Skeletal muscle tissue (tissue), 4 donors: Measurements from ENCODE around the gene IL16. TPM values are rescaled to one million over a fixed set of nuclear protein-coding genes. Genes with fewer than 3 reads are reported as not detected.

Experiments used
- H3K27ac ChIP-seq: one replicate; pipeline ENCODE4 v1.7.0; 2013; ENCODE audit warnings: mild to moderate bottlenecking, low read depth, low read length, inconsistent platforms
- H3K27me3 ChIP-seq, 3 donors: one replicate each; pipeline ENCODE4 v1.7.0; 2013; ENCODE audit warnings: low read length in 3 of 3; ENCODE audit not compliant: control insufficient read depth in 3 of 3, insufficient read depth in 3 of 3
- H3K36me3 ChIP-seq, 3 donors: one replicate each; pipeline ENCODE4 v1.7.0; 2013; ENCODE audit warnings: low read length in 3 of 3; ENCODE audit not compliant: control insufficient read depth in 3 of 3, insufficient read depth in 3 of 3
- H3K4me1 ChIP-seq, 3 donors: one replicate each; pipeline ENCODE4 v1.7.0; 2013; ENCODE audit warnings: low read length in 3 of 3, mild to moderate bottlenecking in 3 of 3; ENCODE audit not compliant: control insufficient read depth in 3 of 3, insufficient read depth in 3 of 3
- H3K4me3 ChIP-seq, 3 donors: one replicate each; pipeline ENCODE4 v1.7.0; 2013; ENCODE audit warnings: low read length in 3 of 3
- H3K9ac ChIP-seq, 3 donors: one replicate each; pipeline ENCODE4 v1.7.0; 2013; ENCODE audit warnings: low read length in 3 of 3, mild to moderate bottlenecking in 3 of 3, moderate library complexity in 2 of 3, low read depth in 1 of 3
- H3K9me3 ChIP-seq, 3 donors: one replicate each; pipeline ENCODE4 v1.7.0; 2013; ENCODE audit warnings: low read length in 3 of 3; ENCODE audit not compliant: control insufficient read depth in 3 of 3
- total RNA-seq: library from RNA; depleted of rRNA; stranded (reverse); fragments of >200 nt; gene quantifications from one replicate; pipeline ENCODE4 v1.2.3, GENCODE V29; 2014
- donor health status: Osteomylitis.

IL16 gene
- total RNA-seq, 1 donor from 2014 or later: 4.7 TPM

- H3K4me3 ChIP-seq: peak overlapping the region in 2 of 3 donors; percentile 28 to 67
- H3K27me3 ChIP-seq: peaks cover 0 to 17% (median 11%) of the 10 kb centered on the region in 3 donors
- H3K36me3 ChIP-seq: no peaks in the 10 kb centered on the region
- H3K27ac ChIP-seq: no peak overlapping the region
- no peak overlapping the region for H3K9ac ChIP-seq
- peaks cover 3 to 9% (median 3%) of the 10 kb centered on the region in 3 donors for H3K4me1 ChIP-seq
- no peaks in the 10 kb centered on the region for H3K9me3 ChIP-seq
These were observed 13.3 kb upstream of the IL16 start for GRCh38 chr15:81183439-81183775.

GRCh38 chr15:81184188-81184587 is 12.5 kb upstream of the IL16 start:
- Histone ChIP-seq H3K4me3 (no peak overlapping the region), H3K4me1 (peaks cover 3 to 9% (median 3%) of the 10 kb centered on the region in 3 donors), H3K27ac (no peak overlapping the region), H3K9ac (no peak overlapping the region), H3K27me3 (peaks cover 0 to 19% (median 11%) of the 10 kb centered on the region in 3 donors), H3K9me3 (no peaks in the 10 kb centered on the region), H3K36me3 (no peaks in the 10 kb centered on the region)

- Histone ChIP-seq H3K4me3 (no peak overlapping the region), H3K27ac (no peak overlapping the region), H3K9me3 (no peaks in the 10 kb centered on the region), H3K9ac (no peak overlapping the region), H3K4me1 (peaks cover 3 to 9% (median 3%) of the 10 kb centered on the region in 3 donors), H3K27me3 (peaks cover 0 to 15% (median 11%) of the 10 kb centered on the region in 3 donors), H3K36me3 (no peaks in the 10 kb centered on the region)
These were observed 10.9 kb upstream of the IL16 start for GRCh38 chr15:81185631-81186295.

GRCh38 chr15:81188354-81188753 is 8.3 kb upstream of the IL16 start:
- Histone ChIP-seq H3K4me3 (no peak overlapping the region), H3K27ac (no peak overlapping the region), H3K27me3 (peaks cover 0 to 7% (median 0%) of the 10 kb centered on the region in 3 donors)

GRCh38 chr15:81189583-81190283 is 6.9 kb upstream of the IL16 start:
- Histone ChIP-seq H3K27ac (no peak overlapping the region), H3K9ac (no peak overlapping the region), H3K27me3 (peaks cover 0 to 3% (median 0%) of the 10 kb centered on the region in 3 donors), H3K36me3 (no peaks in the 10 kb centered on the region), H3K9me3 (no peaks in the 10 kb centered on the region), H3K4me3 (no peak overlapping the region), H3K4me1 (no peaks in the 10 kb centered on the region)

More at GRCh38 chr15:81188354-81188753, 8.3 kb upstream of the IL16 start:
- no peak overlapping the region for H3K9ac ChIP-seq
- no peaks in the 10 kb centered on the region for H3K9me3 ChIP-seq
- H3K36me3 ChIP-seq: no peaks in the 10 kb centered on the region
- H3K4me1 ChIP-seq: peaks cover 0 to 4% (median 0%) of the 10 kb centered on the region in 3 donors

- H3K4me3 ChIP-seq: no peak overlapping the region
- H3K9ac ChIP-seq: no peak overlapping the region
These were observed 5.7 kb upstream of the IL16 start for GRCh38 chr15:81190922-81191507.

GRCh38 chr15:81191701-81192100 is 5.0 kb upstream of the IL16 start:
- H3K27me3 ChIP-seq: peaks cover 0 to 6% (median 0%) of the 10 kb centered on the region in 3 donors

More at GRCh38 chr15:81190922-81191507, 5.7 kb upstream of the IL16 start:
- peaks cover 0 to 3% (median 0%) of the 10 kb centered on the region in 3 donors for H3K27me3 ChIP-seq
- H3K9me3 ChIP-seq: no peaks in the 10 kb centered on the region
- H3K36me3 ChIP-seq: no peaks in the 10 kb centered on the region
- no peak overlapping the region for H3K27ac ChIP-seq
- no peaks in the 10 kb centered on the region for H3K4me1 ChIP-seq

GRCh38 chr15:81194723-81195122 is 2.0 kb upstream of the IL16 start:
- Histone ChIP-seq H3K9me3 (no peaks in the 10 kb centered on the region), H3K27ac (no peak overlapping the region), H3K9ac (no peak overlapping the region), H3K4me3 (no peak overlapping the region), H3K27me3 (peaks cover 3 to 5% (median 5%) of the 10 kb centered on the region in 3 donors), H3K36me3 (no peaks in the 10 kb centered on the region), H3K4me1 (no peaks in the 10 kb centered on the region)

More at GRCh38 chr15:81191701-81192100, 5.0 kb upstream of the IL16 start:
- Histone ChIP-seq H3K9me3 (no peaks in the 10 kb centered on the region), H3K4me1 (no peaks in the 10 kb centered on the region), H3K36me3 (no peaks in the 10 kb centered on the region), H3K9ac (no peak overlapping the region), H3K4me3 (no peak overlapping the region), H3K27ac (no peak overlapping the region)

GRCh38 chr15:81195339-81195864 is 1.3 kb upstream of the IL16 start:
- H3K4me1 ChIP-seq: no peaks in the 10 kb centered on the region
- no peaks in the 10 kb centered on the region for H3K9me3 ChIP-seq
- H3K27me3 ChIP-seq: peaks cover 3 to 5% (median 5%) of the 10 kb centered on the region in 3 donors

GRCh38 chr15:81197255-81197630 is 564 bp downstream of the IL16 start:
- Histone ChIP-seq H3K27me3 (peaks cover 3 to 5% (median 5%) of the 10 kb centered on the region in 3 donors), H3K9ac (no peak overlapping the region), H3K27ac (no peak overlapping the region), H3K9me3 (peaks cover 0 to 2% (median 0%) of the 10 kb centered on the region in 3 donors), H3K4me3 (no peak overlapping the region), H3K36me3 (no peaks in the 10 kb centered on the region), H3K4me1 (no peaks in the 10 kb centered on the region)

More at GRCh38 chr15:81195339-81195864, 1.3 kb upstream of the IL16 start:
- H3K4me3 ChIP-seq: no peak overlapping the region
- no peak overlapping the region for H3K9ac ChIP-seq
- H3K36me3 ChIP-seq: no peaks in the 10 kb centered on the region
- no peak overlapping the region for H3K27ac ChIP-seq
